ENCODE data around the gene RASAL2. TPM values are rescaled to one million over a fixed set of nuclear protein-coding genes. Genes with fewer than 3 reads are reported as not detected.

Gene RASAL2
- total RNA-seq, 4 donors from 2014 or later, result 31.8 to 48.3 (median 37.8) TPM

- H3K36me3 ChIP-seq, result no peaks in the 10 kb centered on the region
- H3K4me1 ChIP-seq, result peaks cover 12% of the 10 kb centered on the region
- H3K27me3 ChIP-seq, result no peaks in the 10 kb centered on the region
- no peak for DNase-seq (ENCODE audit: low spot score in 2 of 2)
- no peak overlapping the region for H3K27ac ChIP-seq
- WGBS, result 93% methylated on average over 2 of the region's 2 CpGs
- no peak overlapping the region for H3K4me3 ChIP-seq
- TF ChIP-seq EP300 (IDR thresholded peaks at IDR 0.05), result no peak
- H3K9me3 ChIP-seq, result no peaks in the 10 kb centered on the region
Measured at GRCh38 chr1:178237121-178237520, 143.2 kb downstream of the RASAL2 start.

- H3K4me1 ChIP-seq, result peaks cover 12% of the 10 kb centered on the region
- TF ChIP-seq CTCF (IDR thresholded peaks at IDR 0.05) (no peak), POLR2A (IDR thresholded peaks at IDR 0.05) (no peak), POLR2AphosphoS5 (IDR thresholded peaks at IDR 0.05) (no peak), EP300 (IDR thresholded peaks at IDR 0.05) (no peak)
- H3K36me3 ChIP-seq, result no peaks in the 10 kb centered on the region
- H3K9me3 ChIP-seq, result no peaks in the 10 kb centered on the region
- 26% methylated on average over 1 of the region's 1 CpG for WGBS
- no peak overlapping the region for H3K4me3 ChIP-seq
- no peak for DNase-seq (ENCODE audit: low spot score in 2 of 2)
- H3K27ac ChIP-seq, result peak overlapping the region; percentile 16
- no peaks in the 10 kb centered on the region for H3K27me3 ChIP-seq
Measured at GRCh38 chr1:178238722-178239510, 145.0 kb downstream of the RASAL2 start.

- H3K36me3 ChIP-seq, result no peaks in the 10 kb centered on the region
- no peak overlapping the region for H3K27ac ChIP-seq
- no peaks in the 10 kb centered on the region for H3K27me3 ChIP-seq
- 93% methylated on average over 1 of the region's 1 CpG for WGBS
- DNase-seq (ENCODE audit: low spot score in 2 of 2), result no peak
- no peak overlapping the region for H3K4me3 ChIP-seq
- TF ChIP-seq CTCF (IDR thresholded peaks at IDR 0.05) (no peak), POLR2A (IDR thresholded peaks at IDR 0.05) (no peak), POLR2AphosphoS5 (IDR thresholded peaks at IDR 0.05) (no peak)
- H3K9me3 ChIP-seq, result no peaks in the 10 kb centered on the region
- H3K4me1 ChIP-seq, result peaks cover 12% of the 10 kb centered on the region
Measured at GRCh38 chr1:178241057-178241456, 147.2 kb downstream of the RASAL2 start.

GRCh38 chr1:178241837-178242236, 147.9 kb downstream of the RASAL2 start:
- Histone ChIP-seq H3K27me3 (no peaks in the 10 kb centered on the region), H3K36me3 (no peaks in the 10 kb centered on the region), H3K4me1 (peaks cover 12% of the 10 kb centered on the region), H3K4me3 (no peak overlapping the region), H3K9me3 (no peaks in the 10 kb centered on the region), H3K27ac (no peak overlapping the region)
- TF ChIP-seq POLR2A (IDR thresholded peaks at IDR 0.05) (no peak), EP300 (IDR thresholded peaks at IDR 0.05) (no peak), POLR2AphosphoS5 (IDR thresholded peaks at IDR 0.05) (no peak), CTCF (IDR thresholded peaks at IDR 0.05) (no peak)
- no peak for DNase-seq (ENCODE audit: low spot score in 2 of 2)

DNA sequence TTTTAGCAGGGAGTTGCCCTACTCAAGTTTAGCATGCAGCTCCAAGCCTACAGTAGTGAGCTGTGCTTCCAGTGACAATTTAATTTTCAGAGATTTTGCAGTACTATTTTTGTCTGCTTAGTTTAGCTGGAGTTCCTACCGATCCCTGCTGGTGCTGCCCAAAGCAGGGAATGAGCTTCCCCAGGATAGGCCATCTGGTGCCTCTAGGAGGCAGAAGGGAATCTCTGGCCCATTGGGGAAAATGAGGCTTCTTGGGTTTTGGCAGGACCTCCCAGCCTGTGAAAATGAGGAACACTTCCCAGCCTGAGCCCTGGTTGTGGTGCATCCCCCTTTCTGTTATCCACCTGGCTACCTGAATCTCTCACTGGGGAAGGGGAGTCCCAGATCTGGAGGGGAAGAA, 149.2 kb downstream of the RASAL2 start:
- H3K4me1 ChIP-seq, result peaks cover 12% of the 10 kb centered on the region
- no peaks in the 10 kb centered on the region for H3K36me3 ChIP-seq
- no peak for DNase-seq (ENCODE audit: low spot score in 2 of 2)
- no peak for TF ChIP-seq POLR2AphosphoS5 (IDR thresholded peaks at IDR 0.05)
- no peak for TF ChIP-seq CTCF (IDR thresholded peaks at IDR 0.05)
- TF ChIP-seq EP300 (IDR thresholded peaks at IDR 0.05), result no peak
- no peak for TF ChIP-seq POLR2A (IDR thresholded peaks at IDR 0.05)
- H3K9me3 ChIP-seq, result no peaks in the 10 kb centered on the region
- WGBS, result 55% methylated on average over 1 of the region's 1 CpG
- H3K4me3 ChIP-seq, result no peak overlapping the region
- H3K27ac ChIP-seq, result no peak overlapping the region
- no peaks in the 10 kb centered on the region for H3K27me3 ChIP-seq

Measured in suprapubic skin (tissue), 4 donors.